Common myeloid progenitor, CD34-positive (primary cell): ENCODE data around the gene COCH.

Source experiments
- CTCF ChIA-PET: fragments of 350-600 bp; sonication (Branson Sonifier 250); formaldehyde crosslinking; loops from one replicate; lab custom pipeline; 2021; ENCODE audit warnings: antibody characterized with exemption; lab: Charles Lee
- POLR2A ChIA-PET: fragments of 350-600 bp; sonication (Branson Sonifier 250); formaldehyde crosslinking; loops from one replicate; lab custom pipeline; 2021; ENCODE audit warnings: antibody characterized with exemption; lab: Charles Lee
- DNase-seq, 3 donors: peaks; one replicate each; pipeline versions ENCODE4 v3.0.0 to v3.0.0-alpha.2; 2013
- H3K27ac ChIP-seq, 2 experiments: 1 replicate in 1 of 2; 2 replicates in 1 of 2; pipeline ENCODE4 v1.7.0; 2013; ENCODE audit warnings: inconsistent platforms in 2 of 2, low read length in 2 of 2, mild to moderate bottlenecking in 2 of 2, low read depth in 1 of 2, moderate library complexity in 1 of 2; ENCODE audit not compliant: severe bottlenecking in 2 of 2, insufficient read depth in 1 of 2, poor library complexity in 1 of 2
- H3K27me3 ChIP-seq, 5 experiments: replicated peaks in 2 of 5; 1 replicate in 3 of 5; 2 replicates in 2 of 5; pipeline versions ENCODE4 v1.6.1 to v1.7.0; 2013; ENCODE audit warnings: low read length in 4 of 5, mild to moderate bottlenecking in 2 of 5, moderate library complexity in 2 of 5, inconsistent platforms in 1 of 5; ENCODE audit not compliant: insufficient read depth in 5 of 5, control insufficient read depth in 4 of 5
- H3K36me3 ChIP-seq, 4 experiments: 1 replicate in 2 of 4; 2 replicates in 2 of 4; pipeline versions ENCODE4 v1.6.1 to v1.7.0; 2013; ENCODE audit warnings: low read length in 3 of 4, control low read depth in 1 of 4, mild to moderate bottlenecking in 1 of 4; ENCODE audit not compliant: control insufficient read depth in 4 of 4, insufficient read depth in 4 of 4
- H3K4me1 ChIP-seq, 4 experiments: 1 replicate in 3 of 4; 2 replicates in 1 of 4; pipeline versions ENCODE4 v1.6.1 to v1.7.1; 2013; ENCODE audit warnings: low read length in 3 of 4, mild to moderate bottlenecking in 3 of 4, control low read depth in 1 of 4, inconsistent platforms in 1 of 4, moderate library complexity in 1 of 4; ENCODE audit not compliant: control insufficient read depth in 4 of 4, insufficient read depth in 4 of 4; ENCODE audit errors: control extremely low read depth in 1 of 4
- H3K4me3 ChIP-seq, 7 experiments: 1 replicate in 4 of 7; 2 replicates in 3 of 7; pipeline versions ENCODE4 v1.5.1 to v1.7.0; 2013; ENCODE audit warnings: mild to moderate bottlenecking in 7 of 7, low read length in 6 of 7, moderate library complexity in 6 of 7, inconsistent platforms in 2 of 7, low read depth in 2 of 7, control low read depth in 1 of 7; ENCODE audit not compliant: insufficient read depth in 4 of 7, control insufficient read depth in 1 of 7; ENCODE audit errors: extremely low read depth in 1 of 7
- H3K9me3 ChIP-seq, 5 experiments: 1 replicate in 4 of 5; 2 replicates in 1 of 5; pipeline versions ENCODE4 v1.6.1 to v1.7.1; 2013; ENCODE audit warnings: low read length in 4 of 5, mild to moderate bottlenecking in 2 of 5, inconsistent platforms in 1 of 5, low read depth in 1 of 5, moderate library complexity in 1 of 5; ENCODE audit not compliant: control insufficient read depth in 4 of 5, insufficient read depth in 2 of 5; ENCODE audit errors: control extremely low read depth in 1 of 5
- WGBS: methylation state at CpG from one replicate; pipeline ENCODE4 v1.1.5; 2013; ENCODE audit not compliant: insufficient coverage; 5-methylcytosine and 5-hydroxymethylcytosine counted together

Gene COCH

GRCh38 chr14:30875788-30876053 is 1.4 kb downstream of the COCH start:
- no peaks in the 10 kb centered on the region for H3K9me3 ChIP-seq
- ChIA-PET POLR2A (no interaction called here), CTCF (interaction anchor here (0.7 kb wide), 1 partner anchor 19 kb away, joined by 3 read pairs; no protein-coding TSS in a partner anchor)
- no peak overlapping the region for H3K27ac ChIP-seq
- peaks cover 13 to 56% (median 22%) of the 10 kb centered on the region in 5 experiments for H3K27me3 ChIP-seq
- peak overlapping the region in 2 of 7 experiments; percentile 68 to 78 for H3K4me3 ChIP-seq
- peaks cover 2 to 19% (median 17%) of the 10 kb centered on the region in 4 experiments for H3K4me1 ChIP-seq
- H3K36me3 ChIP-seq = no peaks in the 10 kb centered on the region
- WGBS = no CpG with 5 or more reads among the region's 9 CpGs
- no peak for DNase-seq

GRCh38 chr14:30876692-30877091 is 2.3 kb downstream of the COCH start:
- H3K4me1 ChIP-seq = peaks cover 2 to 19% (median 17%) of the 10 kb centered on the region in 4 experiments
- peaks cover 13 to 53% (median 22%) of the 10 kb centered on the region in 5 experiments for H3K27me3 ChIP-seq
- no peaks in the 10 kb centered on the region for H3K9me3 ChIP-seq
- ChIA-PET POLR2A (no interaction called here), CTCF (no interaction called here)
- no peak overlapping the region for H3K4me3 ChIP-seq
- no peak overlapping the region for H3K27ac ChIP-seq
- DNase-seq = no peak
- no peaks in the 10 kb centered on the region for H3K36me3 ChIP-seq
- WGBS = 100% methylated on average over 1 of the region's 4 CpGs

GRCh38 chr14:30882431-30882830 is 8.1 kb downstream of the COCH start:
- CTCF ChIA-PET = no interaction called here

GRCh38 chr14:30883508-30884294 is 9.3 kb downstream of the COCH start:
- Histone ChIP-seq H3K9me3 (no peaks in the 10 kb centered on the region), H3K4me1 (no peaks in the 10 kb centered on the region), H3K36me3 (no peaks in the 10 kb centered on the region), H3K4me3 (no peak overlapping the region), H3K27ac (no peak overlapping the region), H3K27me3 (no peaks in the 10 kb centered on the region)
- ChIA-PET POLR2A (no interaction called here), CTCF (no interaction called here)
- DNase-seq = no peak
- 80% methylated on average over 2 of the region's 6 CpGs for WGBS

More at GRCh38 chr14:30882431-30882830, 8.1 kb downstream of the COCH start:
- H3K9me3 ChIP-seq = no peaks in the 10 kb centered on the region
- H3K27ac ChIP-seq = no peak overlapping the region
- H3K4me3 ChIP-seq = no peak overlapping the region
- DNase-seq = no peak
- H3K4me1 ChIP-seq = no peaks in the 10 kb centered on the region
- POLR2A ChIA-PET = no interaction called here
- WGBS = 100% methylated on average over 1 of the region's 1 CpG
- H3K36me3 ChIP-seq = no peaks in the 10 kb centered on the region
- peaks cover 0 to 4% (median 0%) of the 10 kb centered on the region in 5 experiments for H3K27me3 ChIP-seq

GRCh38 chr14:30884901-30885300 is 10.5 kb downstream of the COCH start:
- no peak overlapping the region for H3K27ac ChIP-seq
- no peaks in the 10 kb centered on the region for H3K9me3 ChIP-seq
- peak in 2 of 3 donors; percentile 23 to 65 for DNase-seq
- H3K4me3 ChIP-seq = no peak overlapping the region
- ChIA-PET CTCF (no interaction called here), POLR2A (no interaction called here)
- WGBS = 83% methylated on average over 1 of the region's 3 CpGs
- peaks cover 0 to 4% (median 0%) of the 10 kb centered on the region in 4 experiments for H3K36me3 ChIP-seq
- H3K27me3 ChIP-seq = no peaks in the 10 kb centered on the region
- no peaks in the 10 kb centered on the region for H3K4me1 ChIP-seq

- ChIA-PET CTCF (no interaction called here), POLR2A (no interaction called here)
- H3K9me3 ChIP-seq = no peaks in the 10 kb centered on the region
- H3K4me3 ChIP-seq = no peak overlapping the region
- no peaks in the 10 kb centered on the region for H3K4me1 ChIP-seq
- WGBS = 94% methylated on average over 6 of the region's 7 CpGs
- no peak overlapping the region for H3K27ac ChIP-seq
- no peak for DNase-seq
- peaks cover 0 to 4% (median 0%) of the 10 kb centered on the region in 4 experiments for H3K36me3 ChIP-seq
- no peaks in the 10 kb centered on the region for H3K27me3 ChIP-seq
These were observed 11.7 kb downstream of the COCH start for GRCh38 chr14:30885840-30886740.
